Endothelial cell (in vitro differentiated cells): ENCODE data around the gene MGAT5. TPM values are rescaled to one million over a fixed set of nuclear protein-coding genes. Genes with fewer than 3 reads are reported as not detected.

Experiments
- DNase-seq: peaks from one replicate; pipeline ENCODE4 v3.0.0; 2021; ENCODE audit warnings: low spot score
- H3K27ac Mint-ChIP-seq: one replicate; pipeline ENCODE4 v1.8.0; 2021; ENCODE audit warnings: mixed read lengths, inconsistent platforms; ENCODE audit not compliant: unreplicated experiment
- H3K27me3 Mint-ChIP-seq: one replicate; pipeline ENCODE4 v1.8.0; 2021; ENCODE audit warnings: mild to moderate bottlenecking, moderate library complexity, mixed read lengths, inconsistent platforms; ENCODE audit not compliant: unreplicated experiment
- H3K36me3 Mint-ChIP-seq: one replicate; pipeline ENCODE4 v1.8.0; 2021; ENCODE audit warnings: mild to moderate bottlenecking, low read depth, mixed read lengths, inconsistent platforms; ENCODE audit not compliant: unreplicated experiment
- H3K4me1 Mint-ChIP-seq: one replicate; pipeline ENCODE4 v1.8.0; 2021; ENCODE audit warnings: mild to moderate bottlenecking, mixed read lengths, inconsistent platforms; ENCODE audit not compliant: unreplicated experiment
- H3K4me3 Mint-ChIP-seq: one replicate; pipeline ENCODE4 v1.8.0; 2021; ENCODE audit warnings: mild to moderate bottlenecking, mixed read lengths, inconsistent platforms; ENCODE audit not compliant: unreplicated experiment
- H3K9me3 Mint-ChIP-seq: one replicate; pipeline ENCODE4 v1.8.0; 2021; ENCODE audit warnings: mixed read lengths, inconsistent platforms; ENCODE audit not compliant: unreplicated experiment
- total RNA-seq: library from RNA; stranded (reverse); fragmentation: NEBNext Ultra II Directional; extraction: Animal tissue kit (Norgen Biotek cat#: 25700); gene quantifications from one replicate; pipeline ENCODE4 v1.2.1, GENCODE V29; 2021; ENCODE audit not compliant: unreplicated experiment
- TF ChIP-seq, protein P1 (sequence below): fragments of 200-600 bp; sonication (generic); IDR thresholded peaks from one replicate; pipeline ENCODE4 v1.5.0; 2021; ENCODE audit warnings: antibody characterized with exemption; ENCODE audit not compliant: unreplicated experiment

The MGAT5 gene
- total RNA-seq, 1 donor from 2014 or later, result 124 TPM

DNA sequence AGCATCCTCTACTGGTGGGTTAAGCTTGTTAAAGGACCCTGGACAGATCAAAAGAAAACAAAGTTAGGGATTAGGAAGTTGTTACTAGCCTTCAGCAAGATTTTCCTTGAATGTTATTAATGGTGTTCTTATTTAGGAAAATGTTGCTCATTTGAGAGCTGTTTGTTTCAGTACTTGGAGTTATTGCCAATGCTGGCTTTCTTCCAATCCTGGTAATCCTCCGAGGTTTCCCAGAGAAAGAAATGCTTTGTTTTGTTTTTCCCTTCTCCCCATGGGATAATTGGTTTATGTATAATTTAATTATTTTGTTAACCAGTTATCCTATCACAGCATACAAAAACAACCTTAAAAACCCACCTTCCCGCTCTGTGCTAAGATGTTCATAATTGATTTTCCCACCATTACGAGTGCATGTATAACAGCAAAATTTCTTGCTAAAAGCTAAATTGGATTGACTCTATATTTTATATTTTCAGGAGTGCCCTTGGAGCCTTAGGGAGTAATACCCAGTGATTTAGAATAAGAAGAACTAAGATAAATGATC is 79.8 kb downstream of the MGAT5 start:
- H3K27ac Mint-ChIP-seq, result no peak overlapping the region
- H3K9me3 Mint-ChIP-seq, result no peaks in the 10 kb centered on the region
- peaks cover 4% of the 10 kb centered on the region for H3K27me3 Mint-ChIP-seq
- TF ChIP-seq, protein P1, sequence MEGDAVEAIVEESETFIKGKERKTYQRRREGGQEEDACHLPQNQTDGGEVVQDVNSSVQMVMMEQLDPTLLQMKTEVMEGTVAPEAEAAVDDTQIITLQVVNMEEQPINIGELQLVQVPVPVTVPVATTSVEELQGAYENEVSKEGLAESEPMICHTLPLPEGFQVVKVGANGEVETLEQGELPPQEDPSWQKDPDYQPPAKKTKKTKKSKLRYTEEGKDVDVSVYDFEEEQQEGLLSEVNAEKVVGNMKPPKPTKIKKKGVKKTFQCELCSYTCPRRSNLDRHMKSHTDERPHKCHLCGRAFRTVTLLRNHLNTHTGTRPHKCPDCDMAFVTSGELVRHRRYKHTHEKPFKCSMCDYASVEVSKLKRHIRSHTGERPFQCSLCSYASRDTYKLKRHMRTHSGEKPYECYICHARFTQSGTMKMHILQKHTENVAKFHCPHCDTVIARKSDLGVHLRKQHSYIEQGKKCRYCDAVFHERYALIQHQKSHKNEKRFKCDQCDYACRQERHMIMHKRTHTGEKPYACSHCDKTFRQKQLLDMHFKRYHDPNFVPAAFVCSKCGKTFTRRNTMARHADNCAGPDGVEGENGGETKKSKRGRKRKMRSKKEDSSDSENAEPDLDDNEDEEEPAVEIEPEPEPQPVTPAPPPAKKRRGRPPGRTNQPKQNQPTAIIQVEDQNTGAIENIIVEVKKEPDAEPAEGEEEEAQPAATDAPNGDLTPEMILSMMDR, result no peak
- peaks cover 18% of the 10 kb centered on the region for H3K36me3 Mint-ChIP-seq
- no peak overlapping the region for H3K4me3 Mint-ChIP-seq
- no peak for DNase-seq
- peaks cover 9% of the 10 kb centered on the region for H3K4me1 Mint-ChIP-seq

DNA sequence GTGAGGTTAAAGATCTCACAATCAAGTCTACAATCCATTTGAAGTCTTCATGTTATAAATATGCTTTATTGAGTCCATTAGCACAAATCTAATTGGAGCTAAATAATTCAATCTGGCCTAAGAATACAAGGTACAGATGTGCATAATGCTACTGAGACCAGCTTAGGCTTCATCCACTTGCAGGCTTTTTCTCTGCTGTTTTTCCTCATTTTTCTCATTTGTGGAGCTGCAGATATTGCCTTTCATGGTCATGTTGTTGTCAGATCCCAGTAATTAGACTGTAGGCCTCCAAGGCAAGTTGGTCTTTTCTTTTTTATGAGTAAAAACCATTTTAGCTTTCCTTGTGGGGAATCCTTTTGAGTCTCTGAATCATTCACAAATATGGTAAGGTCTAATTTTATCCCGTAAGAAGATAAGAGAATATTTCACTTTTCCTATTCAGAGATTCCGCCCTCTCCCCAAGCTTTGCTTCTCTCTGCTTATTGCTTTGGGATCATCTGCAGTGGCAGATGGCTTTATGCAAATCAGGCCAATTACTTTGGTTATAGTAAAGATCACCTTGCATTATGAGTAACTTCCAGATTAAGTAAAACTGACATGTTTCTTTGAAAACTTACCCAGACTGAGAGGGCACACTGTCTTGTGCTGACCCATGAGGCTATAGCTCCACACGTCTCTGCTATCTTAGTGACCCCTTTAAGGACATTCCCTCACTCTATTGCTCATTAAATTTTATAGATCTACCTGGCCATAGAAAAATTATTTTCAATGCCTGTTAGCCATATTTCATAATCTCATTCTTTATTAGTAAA is 80.9 kb downstream of the MGAT5 start:
- Mint-ChIP-seq H3K9me3 (no peaks in the 10 kb centered on the region), H3K4me3 (no peak overlapping the region), H3K27ac (no peak overlapping the region), H3K27me3 (peaks cover 2% of the 10 kb centered on the region), H3K36me3 (peaks cover 18% of the 10 kb centered on the region), H3K4me1 (peaks cover 9% of the 10 kb centered on the region)
- no peak for DNase-seq
- TF ChIP-seq, protein P1, result no peak

DNA sequence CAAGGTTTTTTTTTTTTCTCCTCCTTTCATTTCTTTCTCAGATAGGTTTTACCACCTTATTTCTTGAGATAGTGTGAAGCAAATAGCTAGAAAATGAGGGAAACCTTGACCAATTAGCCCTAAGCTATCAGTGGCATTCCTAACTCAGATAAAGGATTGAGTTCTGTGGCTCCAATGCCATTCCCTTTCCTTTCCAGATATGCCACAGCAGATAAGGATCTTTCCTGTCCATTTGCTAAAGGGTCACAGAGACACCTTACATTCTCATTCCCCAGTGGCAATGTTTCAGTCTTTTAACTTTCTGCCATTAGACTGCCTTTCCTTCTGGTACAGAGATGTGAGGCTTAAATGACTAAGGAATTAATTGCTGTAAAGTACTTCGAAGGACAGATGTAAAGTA is 81.7 kb downstream of the MGAT5 start:
- TF ChIP-seq, protein P1, result no peak
- Mint-ChIP-seq H3K9me3 (no peaks in the 10 kb centered on the region), H3K27ac (no peak overlapping the region), H3K36me3 (peaks cover 18% of the 10 kb centered on the region), H3K4me3 (no peak overlapping the region), H3K27me3 (peaks cover 2% of the 10 kb centered on the region), H3K4me1 (peaks cover 9% of the 10 kb centered on the region)
- DNase-seq, result no peak

DNA sequence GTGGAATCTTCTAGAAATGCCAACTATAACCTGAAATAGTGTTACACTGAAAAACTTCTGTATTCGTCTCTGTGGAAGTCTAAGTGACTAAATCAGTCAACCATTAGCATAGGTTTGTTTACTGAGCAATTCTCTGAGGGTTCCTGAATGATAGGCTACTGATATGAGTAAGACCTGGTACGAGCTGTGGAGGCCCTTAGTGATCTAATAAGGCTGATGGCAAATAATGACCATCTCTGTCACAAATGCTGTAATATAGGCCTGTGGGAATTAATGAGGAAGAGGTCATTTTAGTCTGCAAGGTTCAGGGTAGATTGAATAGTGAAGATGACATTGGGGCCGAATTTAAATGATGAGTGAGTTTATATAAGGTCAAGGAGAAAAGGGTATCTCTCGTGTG is 82.5 kb downstream of the MGAT5 start:
- no peaks in the 10 kb centered on the region for H3K9me3 Mint-ChIP-seq
- H3K27ac Mint-ChIP-seq, result no peak overlapping the region
- no peak overlapping the region for H3K4me3 Mint-ChIP-seq
- peaks cover 12% of the 10 kb centered on the region for H3K36me3 Mint-ChIP-seq
- peaks cover 9% of the 10 kb centered on the region for H3K4me1 Mint-ChIP-seq
- TF ChIP-seq, protein P1, result no peak
- peaks cover 2% of the 10 kb centered on the region for H3K27me3 Mint-ChIP-seq
- no peak for DNase-seq

DNA sequence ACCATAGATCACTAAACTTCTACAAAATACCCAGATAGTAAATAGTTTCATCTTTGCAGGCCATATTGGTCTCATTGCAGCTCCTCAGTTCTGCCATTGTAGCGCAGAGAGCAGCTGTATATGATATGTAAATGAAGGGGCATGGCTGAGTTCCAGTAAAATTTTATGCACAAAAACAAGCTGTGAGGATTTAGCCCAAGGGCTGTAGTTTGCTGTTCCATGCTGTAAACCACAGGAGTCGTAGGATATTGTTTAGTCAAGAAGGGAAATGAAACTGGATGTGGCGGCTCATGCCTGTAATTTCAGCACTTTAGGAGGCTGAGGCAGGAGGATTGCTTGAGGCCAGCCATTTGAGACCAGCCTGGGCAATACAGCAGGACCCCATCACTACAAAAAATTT is 83.0 kb downstream of the MGAT5 start:
- Mint-ChIP-seq H3K4me3 (no peak overlapping the region), H3K27me3 (peaks cover 2% of the 10 kb centered on the region), H3K27ac (no peak overlapping the region), H3K36me3 (peaks cover 7% of the 10 kb centered on the region), H3K4me1 (peaks cover 9% of the 10 kb centered on the region), H3K9me3 (no peaks in the 10 kb centered on the region)
- no peak for DNase-seq
- TF ChIP-seq, protein P1, result no peak
